HL-60 (cell line): ENCODE measurements around the gene OR8B8.

ENCODE experiments used
- CTCF ChIP-seq: IDR thresholded peaks from one replicate; pipeline ENCODE4 v1.5.1; 2011; ENCODE audit warnings: low read length, control low read depth, inconsistent platforms; ENCODE audit not compliant: insufficient read depth
- POLR2AphosphoS5 ChIP-seq: IDR thresholded peaks from 2 replicates; pipeline ENCODE4 v1.6.1; 2012; ENCODE audit warnings: low read depth
- REST ChIP-seq: IDR thresholded peaks from 2 replicates; pipeline ENCODE4 v1.6.1; 2012; ENCODE audit warnings: low read depth; ENCODE audit not compliant: insufficient replicate concordance
- SPI1 ChIP-seq: IDR thresholded peaks from 2 replicates; pipeline ENCODE4 v1.6.1; 2012; ENCODE audit warnings: low read depth, mild to moderate bottlenecking, borderline replicate concordance

GRCh38 chr11:124470561-124471227 lies 25.2 kb upstream of the OR8B8 start:
- TF ChIP-seq CTCF (no peak), POLR2AphosphoS5 (no peak), REST (no peak), SPI1 (no peak)
